Sigmoid colon (tissue), 4 donors: ENCODE data around the gene AAMP.

Experiments
- EP300 ChIP-seq, 4 donors: sonication (generic); formaldehyde crosslinking; IDR thresholded peaks; one replicate each; pipeline ENCODE4 v1.6.1; 2017; ENCODE audit warnings: antibody characterized with exemption in 4 of 4
- POLR2A ChIP-seq, 2 donors: fragments of 450-650 bp; IDR thresholded peaks; one replicate each; pipeline ENCODE4 v1.6.1; 2016; ENCODE audit warnings: antibody characterized with exemption in 2 of 2, mild to moderate bottlenecking in 2 of 2, moderate library complexity in 2 of 2
- POLR2AphosphoS5 ChIP-seq, 4 donors: sonication (generic); formaldehyde crosslinking; IDR thresholded peaks; one replicate each; pipeline ENCODE4 v1.6.1; 2017; ENCODE audit warnings: antibody characterized with exemption in 4 of 4
- TF ChIP-seq, protein P1 (sequence below), 4 experiments: fragments of 450-650 bp in 3 of 4; fragments of 200-600 bp in 1 of 4; IDR thresholded peaks; one replicate each; pipeline ENCODE4 v1.5.1; 2016 to 2019; ENCODE audit warnings: antibody characterized with exemption in 4 of 4, mild to moderate bottlenecking in 3 of 4, moderate library complexity in 2 of 4

DNA sequence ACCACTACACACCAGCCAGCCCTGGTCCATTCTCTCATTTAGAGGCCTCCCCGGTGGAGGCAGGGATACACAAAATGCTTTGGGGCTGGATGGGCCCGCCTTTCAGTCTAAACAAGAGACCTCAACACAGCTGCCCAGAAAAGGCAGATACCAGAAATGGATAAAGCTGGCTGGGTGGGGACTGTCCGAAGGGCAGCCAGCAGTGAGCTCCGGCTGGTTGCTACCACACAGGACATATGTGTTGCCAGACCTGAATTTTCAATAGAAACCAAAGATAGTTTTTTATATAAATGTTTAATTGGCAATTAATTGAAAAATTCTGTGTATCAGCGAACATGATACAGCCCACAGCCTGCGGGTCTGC lies 7.7 kb downstream of the AAMP start:
- no peak for TF ChIP-seq POLR2AphosphoS5 (IDR thresholded peaks at IDR 0.05)
- TF ChIP-seq, protein P1, sequence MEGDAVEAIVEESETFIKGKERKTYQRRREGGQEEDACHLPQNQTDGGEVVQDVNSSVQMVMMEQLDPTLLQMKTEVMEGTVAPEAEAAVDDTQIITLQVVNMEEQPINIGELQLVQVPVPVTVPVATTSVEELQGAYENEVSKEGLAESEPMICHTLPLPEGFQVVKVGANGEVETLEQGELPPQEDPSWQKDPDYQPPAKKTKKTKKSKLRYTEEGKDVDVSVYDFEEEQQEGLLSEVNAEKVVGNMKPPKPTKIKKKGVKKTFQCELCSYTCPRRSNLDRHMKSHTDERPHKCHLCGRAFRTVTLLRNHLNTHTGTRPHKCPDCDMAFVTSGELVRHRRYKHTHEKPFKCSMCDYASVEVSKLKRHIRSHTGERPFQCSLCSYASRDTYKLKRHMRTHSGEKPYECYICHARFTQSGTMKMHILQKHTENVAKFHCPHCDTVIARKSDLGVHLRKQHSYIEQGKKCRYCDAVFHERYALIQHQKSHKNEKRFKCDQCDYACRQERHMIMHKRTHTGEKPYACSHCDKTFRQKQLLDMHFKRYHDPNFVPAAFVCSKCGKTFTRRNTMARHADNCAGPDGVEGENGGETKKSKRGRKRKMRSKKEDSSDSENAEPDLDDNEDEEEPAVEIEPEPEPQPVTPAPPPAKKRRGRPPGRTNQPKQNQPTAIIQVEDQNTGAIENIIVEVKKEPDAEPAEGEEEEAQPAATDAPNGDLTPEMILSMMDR (IDR thresholded peaks at IDR 0.05) = no peak
- no peak for TF ChIP-seq EP300 (IDR thresholded peaks at IDR 0.05)
- no peak for TF ChIP-seq POLR2A (IDR thresholded peaks at IDR 0.05)
